ENCODE measurements around the gene NUDT12.

- no peak for TF ChIP-seq JUNB (IDR thresholded peaks at IDR 0.05)
- no peak for TF ChIP-seq POLR2A (IDR thresholded peaks at IDR 0.05; ENCODE audit: low read length)
- no peak for TF ChIP-seq CTCF (IDR thresholded peaks at IDR 0.05)
- no peak for TF ChIP-seq MYC (IDR thresholded peaks at IDR 0.05; ENCODE audit: borderline replicate concordance, low read length)
- TF ChIP-seq TP53 (CRISPR knock-in tag; IDR thresholded peaks at IDR 0.05): no peak
- TF ChIP-seq KDM1A (IDR thresholded peaks at IDR 0.05; ENCODE audit: low read depth): no peak
- TF ChIP-seq FOSL2 (IDR thresholded peaks at IDR 0.05): no peak
- no peak for TF ChIP-seq FOSL2 (CRISPR knock-in tag; IDR thresholded peaks at IDR 0.05)
- no peak for TF ChIP-seq MAX (IDR thresholded peaks at IDR 0.05)
- TF ChIP-seq SMC3 (IDR thresholded peaks at IDR 0.05): no peak
- TF ChIP-seq RFX5 (IDR thresholded peaks at IDR 0.05): no peak
- TF ChIP-seq CHD2 (IDR thresholded peaks at IDR 0.05; ENCODE audit: low read length, partially characterized antibody): no peak
- no peak for TF ChIP-seq HOXA7 (CRISPR knock-in tag; IDR thresholded peaks at IDR 0.05)
- no peak for TF ChIP-seq ZSCAN20 (CRISPR knock-in tag; IDR thresholded peaks at IDR 0.05)
- TF ChIP-seq NR3C1 (IDR thresholded peaks at IDR 0.05): no peak
Measured at GRCh38 chr5:103526164-103526915, 36.2 kb downstream of the NUDT12 start.

Data from A549 (cell line).